Caki2 (cell line): ENCODE measurements around the gene ATG4B. TPM values are rescaled to one million over a fixed set of nuclear protein-coding genes. Genes with fewer than 3 reads are reported as not detected.

Source experiments
- DNase-seq: peaks from one replicate; pipeline ENCODE4 v3.0.0-alpha.2; 2015; ENCODE audit warnings: low read depth
- in situ Hi-C: cut with HindIII; loops from 2 replicates; pipeline ENCODE4 v1.10.0; 2016; ENCODE audit warnings: low sequenced_read_pairs, low pct_unique_long_range_greater_than_20kb, mixed read lengths
- total RNA-seq: library from RNA; depleted of rRNA; stranded (reverse); fragments of >200 nt; shearing (Covaris generic); gene quantifications from 2 replicates; pipeline ENCODE4 v1.2.3, GENCODE V29; 2014; ENCODE audit warnings: low replicate concordance; rRNA removed

ATG4B gene
- total RNA-seq, 1 experiment from 2014 or later: 68.3 TPM

DNA sequence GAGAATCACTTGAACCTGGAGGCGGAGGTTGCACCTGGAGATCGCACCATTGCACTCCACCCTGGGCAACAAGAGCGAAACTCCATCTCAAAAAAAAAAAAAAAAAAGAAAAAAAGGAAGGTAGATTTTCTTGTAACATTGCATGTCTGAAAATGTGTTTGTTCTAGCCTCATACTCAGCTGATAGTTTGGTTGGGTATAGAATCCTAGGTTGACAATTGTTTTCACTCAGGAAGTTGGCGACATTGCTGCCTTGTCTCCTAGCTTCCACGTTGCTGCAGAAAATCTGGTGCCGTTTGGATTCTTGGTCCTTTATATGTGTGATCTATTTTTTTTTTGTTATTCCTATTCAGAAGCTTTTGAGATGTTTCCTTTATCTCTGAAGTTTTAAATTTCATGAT is 69.0 kb downstream of the ATG4B start:
- in situ Hi-C loops: no loop called here
- no peak for DNase-seq

GRCh38 chr2:241708879-241709278 is 71.4 kb downstream of the ATG4B start:
- no peak for DNase-seq
- in situ Hi-C loops: no loop called here

GRCh38 chr2:241719093-241719492 is 81.6 kb downstream of the ATG4B start:
- no peak for DNase-seq
- in situ Hi-C loops: no loop called here

- in situ Hi-C loops: no loop called here
These were observed 82.6 kb downstream of the ATG4B start for GRCh38 chr2:241720099-241720498.

GRCh38 chr2:241720560-241720959 is 83.1 kb downstream of the ATG4B start:
- in situ Hi-C loops: no loop called here
- DNase-seq: no peak

More at GRCh38 chr2:241720099-241720498, 82.6 kb downstream of the ATG4B start:
- no peak for DNase-seq

GRCh38 chr2:241721852-241722251 is 84.4 kb downstream of the ATG4B start:
- in situ Hi-C loops: no loop called here
- no peak for DNase-seq

GRCh38 chr2:241722896-241723454 is 85.5 kb downstream of the ATG4B start:
- no peak for DNase-seq
- in situ Hi-C loops: no loop called here

Other genes with a start within 250 kb of the ATG4B start
- 196 and 270 TPM in 2 replicates for gene STK25, start 129.1 kb upstream of the ATG4B start, total RNA-seq
- 41.1 and 48.1 TPM in 2 replicates for gene BOK, start 78.9 kb upstream of the ATG4B start, total RNA-seq
- gene THAP4, start 535 bp upstream of the ATG4B start, total RNA-seq: 74.7 and 87.0 TPM in 2 replicates
- gene DTYMK, start 49.1 kb downstream of the ATG4B start, total RNA-seq: 93.0 and 140 TPM in 2 replicates
- gene ING5, start 64.3 kb downstream of the ATG4B start, total RNA-seq: 31.9 and 41.0 TPM in 2 replicates
- gene D2HGDH, start 96.9 kb downstream of the ATG4B start, total RNA-seq: 14.0 and 14.2 TPM in 2 replicates
- not detected in 2 replicates for gene GAL3ST2, start 139.1 kb downstream of the ATG4B start, total RNA-seq
- gene NEU4, start 171.5 kb downstream of the ATG4B start, total RNA-seq: 0.24 and 5.9 TPM in 2 replicates
- not detected in 2 replicates for gene PDCD1, start 221.2 kb downstream of the ATG4B start, total RNA-seq
- not detected in 2 replicates for gene RTP5, start 232.0 kb downstream of the ATG4B start, total RNA-seq